OCI-LY3 (cell line): Measurements from ENCODE around the gene COL6A2.

Experiments used
- EZH2phosphoT487 ChIP-seq: fragments of 200-600 bp; shearing (Covaris generic); IDR thresholded peaks from 2 replicates; pipeline ENCODE4 v1.6.1; 2018; ENCODE audit warnings: antibody characterized with exemption, mixed run types, low read depth
- TF ChIP-seq, protein P1 (sequence below): fragments of 200-600, 300-600 bp; sonication (generic); IDR thresholded peaks from 2 replicates; pipeline ENCODE4 v1.5.1; 2014; ENCODE audit warnings: antibody characterized with exemption, low read length, low read depth

GRCh38 chr21:46161633-46162592, 64.0 kb downstream of the COL6A2 start:
- TF ChIP-seq, protein P1, sequence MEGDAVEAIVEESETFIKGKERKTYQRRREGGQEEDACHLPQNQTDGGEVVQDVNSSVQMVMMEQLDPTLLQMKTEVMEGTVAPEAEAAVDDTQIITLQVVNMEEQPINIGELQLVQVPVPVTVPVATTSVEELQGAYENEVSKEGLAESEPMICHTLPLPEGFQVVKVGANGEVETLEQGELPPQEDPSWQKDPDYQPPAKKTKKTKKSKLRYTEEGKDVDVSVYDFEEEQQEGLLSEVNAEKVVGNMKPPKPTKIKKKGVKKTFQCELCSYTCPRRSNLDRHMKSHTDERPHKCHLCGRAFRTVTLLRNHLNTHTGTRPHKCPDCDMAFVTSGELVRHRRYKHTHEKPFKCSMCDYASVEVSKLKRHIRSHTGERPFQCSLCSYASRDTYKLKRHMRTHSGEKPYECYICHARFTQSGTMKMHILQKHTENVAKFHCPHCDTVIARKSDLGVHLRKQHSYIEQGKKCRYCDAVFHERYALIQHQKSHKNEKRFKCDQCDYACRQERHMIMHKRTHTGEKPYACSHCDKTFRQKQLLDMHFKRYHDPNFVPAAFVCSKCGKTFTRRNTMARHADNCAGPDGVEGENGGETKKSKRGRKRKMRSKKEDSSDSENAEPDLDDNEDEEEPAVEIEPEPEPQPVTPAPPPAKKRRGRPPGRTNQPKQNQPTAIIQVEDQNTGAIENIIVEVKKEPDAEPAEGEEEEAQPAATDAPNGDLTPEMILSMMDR = no peak
- TF ChIP-seq EZH2phosphoT487 = no peak
